GM18519 (cell line): ENCODE data around the gene AGFG1.
"Not testable (repeated sequence)": the region's sequence is repeated elsewhere in the genome, so short reads cannot be mapped to it uniquely, and the experiment has no call there.

Experiments
- ATAC-seq: cut with Tn5 transposase; IDR thresholded peaks from one replicate; pipeline ENCODE4 v1.9.1; 2021; ENCODE audit warnings: mild to moderate bottlenecking, moderate library complexity; ENCODE audit not compliant: unreplicated experiment, low FRiP score

The AGFG1 gene

DNA sequence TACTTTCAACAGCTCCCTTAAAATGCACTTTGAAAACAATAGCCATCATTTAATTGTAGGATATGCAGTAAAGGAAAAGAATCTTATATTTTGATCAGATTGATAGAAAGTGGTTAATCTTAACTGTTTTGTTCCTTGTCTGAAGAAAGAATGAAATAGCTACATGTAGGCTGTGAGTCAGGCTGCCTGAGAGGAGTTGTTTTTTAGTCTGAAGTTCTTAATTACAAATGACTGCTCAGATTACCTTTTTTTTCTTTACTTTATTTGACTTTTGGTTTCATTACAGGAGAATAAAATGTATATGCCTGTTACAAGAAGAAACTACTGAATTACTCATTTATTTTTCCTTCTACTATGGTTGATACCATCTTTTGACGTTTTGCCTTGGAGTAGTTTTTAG lies 56.8 kb downstream of the AGFG1 start:
- no peak for ATAC-seq

DNA sequence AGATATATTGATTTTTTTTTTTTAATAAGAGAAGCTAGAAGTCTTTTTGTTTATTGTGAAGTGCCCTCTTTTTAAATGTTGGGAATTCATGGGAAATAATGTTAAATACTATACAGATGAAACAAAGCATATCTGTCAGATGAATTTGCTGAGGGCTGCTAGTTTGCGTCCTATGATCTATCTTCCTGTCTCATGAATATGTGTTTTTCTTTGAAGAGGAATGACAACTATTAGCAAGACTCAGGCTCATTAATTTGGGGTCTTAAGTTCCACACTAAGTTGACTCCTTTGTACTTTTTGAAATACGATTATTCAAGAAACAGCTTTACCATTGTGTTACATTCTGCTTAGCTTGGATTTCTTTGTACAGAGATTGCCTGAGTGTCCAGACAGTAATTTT lies 57.9 kb downstream of the AGFG1 start:
- no peak for ATAC-seq

DNA sequence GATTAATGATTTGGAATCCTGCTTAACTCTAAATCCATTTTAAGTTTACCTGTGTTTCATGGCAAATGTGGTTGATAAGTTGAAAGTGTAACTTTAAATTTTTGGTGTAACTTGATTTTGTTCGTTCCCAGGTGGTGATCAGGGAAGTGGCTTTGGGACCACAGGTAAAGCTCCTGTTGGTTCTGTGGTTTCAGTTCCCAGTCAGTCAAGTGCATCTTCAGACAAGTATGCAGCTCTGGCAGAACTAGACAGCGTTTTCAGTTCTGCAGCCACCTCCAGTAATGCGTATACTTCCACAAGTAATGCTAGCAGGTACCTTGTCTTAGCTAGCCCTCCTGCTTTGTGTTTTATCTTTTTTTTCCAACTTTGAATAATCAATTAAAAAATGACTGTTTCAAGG lies 62.8 kb downstream of the AGFG1 start:
- peak; percentile 60 for ATAC-seq

DNA sequence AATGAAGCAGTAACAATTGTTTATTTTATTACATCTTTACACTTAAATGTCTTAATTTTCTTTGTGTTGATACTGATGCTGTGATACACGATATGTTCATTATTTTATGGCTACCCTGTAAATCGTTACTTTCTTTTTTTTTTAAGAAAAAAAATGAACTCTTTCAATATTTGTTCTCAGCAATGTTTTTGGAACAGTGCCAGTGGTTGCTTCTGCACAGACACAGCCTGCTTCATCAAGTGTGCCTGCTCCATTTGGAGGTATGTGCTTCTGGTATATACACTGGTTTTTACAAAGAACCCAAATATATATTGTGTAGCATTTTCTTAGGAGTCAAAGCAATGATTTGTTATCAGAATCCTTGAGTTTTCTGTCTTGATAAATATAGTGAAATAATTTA lies 64.5 kb downstream of the AGFG1 start:
- ATAC-seq: no peak

DNA sequence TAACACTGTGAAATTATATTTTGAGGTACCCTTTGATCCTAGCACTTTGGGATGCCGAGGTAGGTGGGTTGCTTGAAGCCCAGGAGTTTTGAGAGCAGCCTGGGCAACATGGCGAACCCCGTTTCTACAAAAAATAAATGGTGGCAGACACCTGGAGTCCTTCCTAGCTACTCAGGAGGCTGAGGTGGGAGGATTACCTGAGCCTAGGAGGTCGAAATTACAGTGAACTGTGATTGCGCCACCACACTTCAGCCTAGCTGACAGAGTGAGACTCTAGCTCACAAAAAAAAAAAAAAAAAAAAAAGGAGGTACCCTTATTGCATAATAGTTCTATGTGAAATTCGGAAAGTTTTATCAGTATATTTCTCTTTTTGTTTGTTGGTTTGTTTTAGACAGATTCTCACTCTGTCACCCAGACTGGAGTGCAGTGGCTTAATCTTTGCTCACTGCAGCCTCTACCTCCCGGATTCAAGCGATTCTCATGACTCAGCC lies 67.6 kb downstream of the AGFG1 start:
- no peak for ATAC-seq

DNA sequence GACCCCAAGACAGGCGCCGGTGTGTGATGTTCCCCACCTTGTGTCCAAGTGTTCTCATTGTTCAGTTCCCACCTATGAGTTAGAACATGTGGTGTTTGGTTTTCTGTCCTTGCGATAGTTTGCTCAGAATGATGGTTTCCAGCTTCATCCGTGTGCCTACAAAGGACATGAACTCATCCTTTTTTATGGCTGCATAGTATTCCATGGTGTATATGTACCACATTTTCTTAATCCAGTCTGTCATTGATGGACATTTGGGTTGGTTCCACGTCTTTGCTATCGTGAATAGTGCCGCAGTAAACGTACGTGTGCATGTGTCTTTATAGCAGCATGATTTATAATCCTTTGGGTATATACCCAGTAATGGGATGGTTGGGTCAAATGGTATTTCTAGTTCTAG lies 68.4 kb downstream of the AGFG1 start:
- not testable (repeated sequence) for ATAC-seq

DNA sequence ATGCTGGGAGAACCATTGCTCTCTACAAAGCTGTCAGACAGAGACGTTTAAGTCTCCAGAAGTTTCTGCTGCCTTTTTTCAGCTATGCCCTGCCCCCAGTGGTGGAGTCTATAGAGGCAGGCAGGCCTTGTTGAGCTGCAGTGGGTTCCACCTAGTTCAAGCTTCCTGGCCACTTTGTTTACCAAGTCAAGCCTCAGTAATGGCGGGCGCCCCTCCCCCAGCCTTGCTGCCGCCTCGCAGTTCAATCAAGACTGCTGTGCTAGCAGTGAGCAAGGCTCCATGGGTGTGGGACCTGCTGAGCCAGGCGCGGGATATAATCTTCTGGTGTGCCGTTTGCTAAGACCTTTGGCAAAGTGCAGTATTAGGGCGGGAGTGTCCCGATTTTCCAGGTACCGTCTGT lies 74.0 kb downstream of the AGFG1 start:
- ATAC-seq: no peak

DNA sequence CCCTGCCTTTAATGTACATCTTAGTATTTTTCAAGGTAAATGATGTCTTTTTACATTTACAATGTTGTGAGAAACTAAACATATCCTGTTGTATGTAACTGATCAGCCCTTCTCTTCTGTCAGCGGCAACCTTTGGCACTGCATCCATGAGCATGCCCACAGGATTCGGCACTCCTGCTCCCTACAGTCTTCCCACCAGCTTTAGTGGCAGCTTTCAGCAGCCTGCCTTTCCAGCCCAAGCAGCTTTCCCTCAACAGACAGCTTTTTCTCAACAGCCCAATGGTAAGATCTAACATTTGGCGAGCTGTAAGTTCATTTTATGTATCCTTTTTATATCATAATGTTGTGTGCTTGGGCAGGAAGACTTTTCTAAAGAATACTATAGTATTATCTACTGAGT lies 79.9 kb downstream of the AGFG1 start:
- no peak for ATAC-seq

DNA sequence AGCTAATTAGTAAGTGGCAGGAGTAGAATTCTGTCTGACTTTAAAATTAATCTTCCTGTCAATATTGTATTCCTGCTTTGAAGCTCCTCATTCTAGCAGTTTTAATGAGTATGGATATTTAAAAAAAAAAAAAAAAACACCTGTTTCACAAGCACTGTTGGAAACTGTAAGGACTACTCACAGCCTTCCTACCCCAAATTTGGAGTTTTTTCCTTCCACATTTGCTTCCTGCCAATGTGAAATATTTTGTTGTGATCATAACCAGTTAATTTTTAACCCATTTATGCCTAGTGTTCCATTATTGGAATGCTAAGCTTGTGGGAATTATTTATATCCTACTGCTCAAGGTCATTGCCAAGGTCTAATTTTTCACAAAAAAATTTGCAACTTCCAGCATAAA lies 90.6 kb downstream of the AGFG1 start:
- no peak for ATAC-seq

DNA sequence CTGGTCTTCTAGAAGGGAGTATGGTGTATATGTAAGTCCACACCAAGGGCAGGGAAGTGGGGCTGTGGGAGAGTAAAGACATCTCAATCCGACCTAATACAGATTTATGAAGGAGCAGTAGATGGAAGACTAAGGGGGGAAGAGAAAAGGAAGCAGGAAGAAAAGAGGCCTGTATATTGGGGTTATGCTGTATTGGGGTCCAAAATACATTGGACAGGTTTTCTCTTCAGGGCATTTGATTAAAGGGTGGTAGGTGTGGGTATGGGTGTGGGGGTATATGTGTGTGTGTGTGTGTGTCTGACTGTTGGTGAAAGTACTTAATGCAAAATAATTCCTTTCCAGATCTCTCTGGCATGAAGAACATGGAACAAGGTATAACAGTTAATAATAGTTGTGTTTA lies 93.1 kb downstream of the AGFG1 start:
- no peak for ATAC-seq

DNA sequence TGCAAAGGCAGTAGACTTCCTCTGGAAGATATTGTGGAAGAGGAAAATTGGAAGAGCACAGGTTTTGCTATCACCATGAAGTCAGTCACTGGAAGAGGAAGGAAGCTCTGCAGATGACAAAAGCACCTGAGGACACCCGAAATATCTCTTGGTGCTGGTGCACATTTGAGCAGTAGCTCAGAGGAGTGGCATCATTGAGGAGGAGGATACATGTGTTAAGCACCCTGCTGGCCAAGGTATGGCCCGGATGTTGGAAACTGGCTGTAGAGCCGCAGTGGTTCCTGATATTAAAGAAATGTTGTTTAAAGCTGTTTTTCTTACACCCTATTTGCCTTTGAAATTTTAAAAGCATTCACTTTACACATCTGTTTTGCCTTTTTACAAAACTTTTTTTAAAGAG lies 94.1 kb downstream of the AGFG1 start:
- no peak for ATAC-seq

DNA sequence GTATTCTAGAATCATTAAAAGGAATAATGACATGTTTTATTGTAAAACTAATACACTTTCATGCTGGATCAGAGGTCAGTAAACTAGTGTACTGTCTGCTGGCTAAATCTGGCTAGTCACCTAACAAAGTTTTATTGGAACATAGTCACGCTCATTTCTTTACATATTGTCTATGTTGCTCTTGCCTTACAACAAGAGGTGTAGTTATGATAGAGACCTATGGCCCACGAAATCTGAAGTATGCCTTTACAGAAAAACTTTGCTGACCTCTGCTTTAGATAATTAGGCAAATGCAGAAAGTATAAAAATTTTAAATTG lies 96.9 kb downstream of the AGFG1 start:
- no peak for ATAC-seq

DNA sequence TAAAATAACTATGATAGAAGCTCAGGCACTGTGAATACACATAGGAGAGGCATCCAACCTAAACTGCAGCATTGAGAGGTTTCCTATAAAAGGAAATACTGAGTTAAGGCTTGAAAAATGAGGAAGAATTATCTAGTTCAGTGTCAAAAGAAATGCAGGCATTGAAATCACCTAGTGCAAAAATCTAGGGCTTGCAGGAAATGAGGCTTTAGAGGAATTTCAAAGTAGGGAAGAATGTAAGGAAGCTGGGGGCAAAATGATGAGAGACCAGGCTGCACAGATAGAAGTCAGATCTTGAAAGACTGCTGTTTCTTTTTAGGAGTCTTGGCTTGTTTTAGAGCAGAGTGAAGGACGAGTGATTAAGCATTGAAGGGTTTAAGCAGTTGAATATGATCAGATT lies 98.7 kb downstream of the AGFG1 start:
- no peak for ATAC-seq

DNA sequence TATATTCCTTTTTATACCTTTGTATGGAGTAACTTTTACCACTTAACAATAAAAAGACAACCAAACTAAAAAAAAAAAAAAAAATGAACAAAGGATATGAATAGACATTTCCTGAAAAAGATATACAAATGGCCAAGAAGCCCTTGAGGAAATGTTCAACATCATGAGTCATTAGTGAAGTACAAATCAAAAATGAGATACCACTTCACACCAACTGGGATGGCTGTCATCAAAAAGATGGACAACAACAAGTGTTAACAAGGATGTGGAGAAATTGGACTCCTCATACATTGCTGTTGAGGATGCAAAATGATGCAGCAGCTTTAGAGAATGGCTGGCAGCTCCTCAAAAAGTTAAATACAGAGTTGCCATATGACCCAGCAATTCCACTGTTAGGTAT lies 104.2 kb downstream of the AGFG1 start:
- ATAC-seq: no peak

DNA sequence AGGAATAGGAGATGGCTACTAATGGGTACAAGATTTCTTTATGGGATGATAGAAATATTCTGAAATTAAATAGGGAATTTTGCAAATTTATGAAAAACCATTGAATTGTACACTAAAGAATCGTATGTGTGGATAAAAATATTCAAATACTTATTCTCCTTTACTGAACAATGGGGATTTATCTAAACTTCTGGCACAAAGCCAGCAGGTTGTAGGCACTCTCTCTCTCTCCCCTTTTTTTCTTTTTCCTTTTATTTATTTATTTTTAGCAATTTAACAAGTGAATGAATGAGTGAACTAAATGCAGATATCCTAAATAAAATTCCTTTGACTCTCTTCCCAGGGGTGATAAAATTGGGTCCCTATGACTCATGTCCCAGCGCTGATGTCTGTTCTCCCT lies 104.9 kb downstream of the AGFG1 start:
- no peak for ATAC-seq

DNA sequence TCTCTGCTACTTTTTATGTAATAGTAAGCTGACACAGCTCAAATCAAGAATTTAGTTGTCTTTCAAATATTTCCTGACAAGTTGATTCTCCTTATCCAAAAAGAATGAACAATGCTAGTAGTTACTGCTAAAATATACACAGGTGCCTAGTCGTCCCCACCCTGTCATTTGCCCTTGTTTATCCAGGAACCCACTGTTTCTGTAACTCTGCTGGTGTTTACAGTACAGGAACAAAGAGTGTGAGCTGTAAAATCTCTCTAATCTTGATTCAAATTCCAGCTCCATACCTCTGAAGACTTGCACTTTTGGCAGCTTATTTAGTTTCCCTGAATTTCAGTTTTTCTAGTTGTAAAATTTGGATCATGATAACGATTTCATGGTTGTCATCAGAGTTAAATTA lies 105.6 kb downstream of the AGFG1 start:
- no peak for ATAC-seq

DNA sequence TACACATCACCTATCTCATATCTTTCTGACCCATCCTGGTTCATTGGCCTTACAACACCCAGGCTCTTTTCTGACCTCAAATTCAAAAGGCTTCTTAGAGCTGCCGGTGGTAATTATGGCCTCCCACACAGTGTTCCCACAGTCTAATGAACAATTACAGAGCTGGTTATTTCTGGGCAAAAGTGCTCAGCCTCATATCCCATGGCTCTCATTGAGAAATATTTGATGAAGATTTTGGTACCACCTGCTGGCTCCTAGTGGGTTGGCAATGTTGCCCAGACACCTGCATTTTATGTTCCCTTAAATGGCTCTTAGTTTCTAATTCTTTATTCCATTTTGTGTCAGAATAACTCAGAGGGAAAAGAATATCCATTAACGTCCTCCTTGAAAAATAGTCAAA lies 106.7 kb downstream of the AGFG1 start:
- no peak for ATAC-seq

DNA sequence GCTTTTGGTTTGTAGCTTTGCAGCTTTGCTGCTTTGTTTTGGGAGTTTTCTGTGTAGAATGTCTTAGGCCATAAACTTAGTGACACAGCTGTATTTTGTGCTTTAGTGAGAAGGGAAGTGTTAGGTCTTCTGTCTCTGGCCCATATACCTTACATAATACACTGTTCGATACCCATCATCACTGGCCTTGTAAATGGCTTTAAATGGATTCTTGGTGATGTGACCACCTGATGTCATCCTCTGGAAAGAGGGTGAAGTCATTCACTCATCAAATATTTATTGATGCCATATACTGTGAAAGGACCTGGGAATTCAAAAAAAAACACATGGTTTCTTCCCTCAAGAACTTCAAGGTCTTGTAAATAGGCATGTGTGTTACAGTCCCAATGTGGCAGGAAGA lies 107.8 kb downstream of the AGFG1 start:
- no peak for ATAC-seq

DNA sequence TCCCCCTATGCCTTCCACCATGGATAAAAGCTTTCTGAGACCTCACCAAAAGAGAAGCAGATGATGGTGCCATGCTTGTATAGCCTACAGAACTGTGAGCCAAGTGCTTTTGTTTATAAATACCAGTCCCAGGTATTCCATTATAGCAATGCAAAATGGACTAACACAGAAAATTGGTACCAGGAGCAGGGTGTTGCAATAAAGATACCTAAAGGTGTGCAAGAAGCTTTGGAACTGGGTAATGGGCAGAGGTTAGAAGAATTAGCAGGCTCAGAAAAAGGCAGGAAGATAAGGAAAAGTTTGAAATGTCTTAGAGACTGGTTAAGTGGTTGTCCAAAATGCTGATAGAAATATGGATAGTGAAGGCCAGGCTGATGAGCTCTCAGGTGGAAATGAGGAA lies 110.4 kb downstream of the AGFG1 start:
- no peak for ATAC-seq

DNA sequence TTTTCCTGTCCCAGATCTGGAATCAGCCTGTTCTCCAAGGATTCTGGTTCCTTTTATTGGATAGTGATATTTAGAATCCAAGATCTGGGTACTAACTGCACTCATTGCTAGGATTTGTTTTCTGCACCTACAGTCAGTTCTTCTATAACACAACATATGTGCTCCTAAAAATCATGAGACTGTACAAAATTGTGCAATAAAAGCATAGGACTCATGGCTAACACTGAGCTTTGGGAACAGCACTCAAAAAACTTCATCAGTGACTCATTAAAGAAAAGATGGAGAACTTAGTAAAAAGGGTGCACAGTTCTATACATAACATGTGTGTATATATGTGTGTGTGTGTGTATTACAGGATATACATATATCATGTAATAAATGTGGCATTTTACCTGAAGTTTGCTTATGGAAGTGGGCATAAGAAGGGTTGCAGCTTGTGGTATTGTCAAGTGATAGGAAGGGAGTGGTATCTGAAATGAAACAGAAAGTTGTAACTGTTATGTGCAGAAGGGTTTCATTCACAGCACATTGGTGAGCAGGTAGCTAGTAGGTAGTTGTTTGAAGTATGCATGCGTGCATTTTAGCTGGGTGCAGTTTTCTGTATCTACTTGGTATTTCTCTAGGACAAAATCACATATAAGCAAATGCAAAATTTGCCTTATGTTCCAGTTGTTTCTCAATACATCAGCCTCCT lies 120.9 kb downstream of the AGFG1 start:
- peak; percentile 72 for ATAC-seq

DNA sequence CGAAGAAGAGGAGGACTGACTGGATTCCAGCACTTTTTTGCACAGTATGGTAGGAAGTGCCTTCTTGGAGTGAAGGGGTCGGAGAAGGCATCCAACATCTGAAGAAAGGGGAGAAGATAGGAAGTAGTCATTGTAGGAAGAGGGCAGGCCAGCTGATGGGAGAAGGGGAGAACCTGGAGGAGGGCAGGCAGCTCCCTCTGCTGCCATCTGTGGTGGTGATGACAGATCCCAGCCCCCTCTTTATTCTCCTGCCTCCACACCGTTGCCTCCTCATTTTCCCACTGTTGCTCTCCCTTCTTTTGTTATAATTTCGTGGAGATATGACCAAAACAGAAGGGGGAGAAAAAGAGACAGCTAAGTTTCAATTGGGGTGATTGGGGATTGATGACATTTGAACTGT lies 123.8 kb downstream of the AGFG1 start:
- ATAC-seq: no peak

DNA sequence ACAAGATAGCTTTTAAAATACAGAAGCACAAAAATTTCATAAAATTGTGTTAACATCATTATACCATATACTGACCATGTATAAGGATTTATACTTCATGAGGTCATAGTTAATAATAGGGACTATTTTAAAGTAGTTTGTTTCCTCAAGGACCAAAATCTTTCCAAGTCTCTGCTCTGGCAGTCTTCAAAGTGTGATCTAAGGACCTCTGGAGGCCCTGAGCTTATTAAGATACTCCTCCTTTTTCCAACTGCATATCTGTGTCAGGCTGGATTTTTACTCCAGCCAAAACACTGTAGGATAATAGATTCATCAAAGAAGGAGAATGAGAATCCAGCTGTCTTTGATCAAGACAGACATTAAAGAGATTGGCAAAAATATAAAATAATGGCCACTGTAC lies 125.1 kb downstream of the AGFG1 start:
- no peak for ATAC-seq

DNA sequence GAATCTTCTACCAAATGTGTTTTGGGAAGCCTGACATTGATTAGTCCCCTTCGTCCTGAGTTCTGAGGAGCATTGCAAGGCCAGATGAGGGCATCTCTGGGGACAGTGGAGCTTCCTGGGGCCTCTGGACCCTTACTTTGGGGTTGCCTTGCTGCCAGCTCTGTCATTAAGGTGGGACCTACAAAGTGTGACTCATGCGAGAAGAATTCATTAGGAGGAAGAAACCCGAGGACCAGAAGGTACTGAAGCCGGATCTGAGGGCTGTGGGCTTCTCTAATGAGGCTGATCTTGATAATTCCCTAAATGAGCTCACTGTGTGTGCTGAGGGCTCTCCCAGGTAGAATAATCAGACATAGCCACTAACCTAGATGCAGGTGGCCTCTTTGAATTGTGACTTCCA lies 126.0 kb downstream of the AGFG1 start:
- ATAC-seq: no peak
